ENCODE data around the gene AP4M1.

DNA sequence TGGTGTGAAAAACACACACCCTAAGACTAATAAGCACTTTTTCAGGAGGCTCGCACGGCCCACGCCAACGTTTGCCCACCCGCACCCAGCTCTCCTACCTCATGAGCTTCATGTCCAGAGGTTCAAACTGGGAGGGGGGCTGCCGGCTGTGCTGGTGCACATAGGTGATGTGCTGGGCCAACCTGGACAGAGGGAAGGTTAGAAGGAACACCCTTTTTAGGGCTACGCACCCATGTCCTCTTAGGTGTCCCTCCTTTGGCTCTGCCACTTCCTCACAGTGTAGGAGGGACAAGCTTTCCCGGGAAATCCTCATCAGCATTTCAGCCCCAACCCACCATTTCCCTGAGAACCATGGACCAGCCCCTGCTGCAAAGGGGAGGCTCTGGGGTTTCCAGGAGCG, 6.2 kb upstream of the AP4M1 start:
- no peak for TF ChIP-seq LEF1 (IDR thresholded peaks at IDR 0.05)
- no peak for TF ChIP-seq BRCA1 (IDR thresholded peaks at IDR 0.05)
- no peak for TF ChIP-seq BRCA1 (CRISPR knock-in tag; IDR thresholded peaks at IDR 0.05)
- TF ChIP-seq NFYB (IDR thresholded peaks at IDR 0.05; ENCODE audit: extremely low read depth, insufficient read length), result no peak
- TF ChIP-seq, protein P1, sequence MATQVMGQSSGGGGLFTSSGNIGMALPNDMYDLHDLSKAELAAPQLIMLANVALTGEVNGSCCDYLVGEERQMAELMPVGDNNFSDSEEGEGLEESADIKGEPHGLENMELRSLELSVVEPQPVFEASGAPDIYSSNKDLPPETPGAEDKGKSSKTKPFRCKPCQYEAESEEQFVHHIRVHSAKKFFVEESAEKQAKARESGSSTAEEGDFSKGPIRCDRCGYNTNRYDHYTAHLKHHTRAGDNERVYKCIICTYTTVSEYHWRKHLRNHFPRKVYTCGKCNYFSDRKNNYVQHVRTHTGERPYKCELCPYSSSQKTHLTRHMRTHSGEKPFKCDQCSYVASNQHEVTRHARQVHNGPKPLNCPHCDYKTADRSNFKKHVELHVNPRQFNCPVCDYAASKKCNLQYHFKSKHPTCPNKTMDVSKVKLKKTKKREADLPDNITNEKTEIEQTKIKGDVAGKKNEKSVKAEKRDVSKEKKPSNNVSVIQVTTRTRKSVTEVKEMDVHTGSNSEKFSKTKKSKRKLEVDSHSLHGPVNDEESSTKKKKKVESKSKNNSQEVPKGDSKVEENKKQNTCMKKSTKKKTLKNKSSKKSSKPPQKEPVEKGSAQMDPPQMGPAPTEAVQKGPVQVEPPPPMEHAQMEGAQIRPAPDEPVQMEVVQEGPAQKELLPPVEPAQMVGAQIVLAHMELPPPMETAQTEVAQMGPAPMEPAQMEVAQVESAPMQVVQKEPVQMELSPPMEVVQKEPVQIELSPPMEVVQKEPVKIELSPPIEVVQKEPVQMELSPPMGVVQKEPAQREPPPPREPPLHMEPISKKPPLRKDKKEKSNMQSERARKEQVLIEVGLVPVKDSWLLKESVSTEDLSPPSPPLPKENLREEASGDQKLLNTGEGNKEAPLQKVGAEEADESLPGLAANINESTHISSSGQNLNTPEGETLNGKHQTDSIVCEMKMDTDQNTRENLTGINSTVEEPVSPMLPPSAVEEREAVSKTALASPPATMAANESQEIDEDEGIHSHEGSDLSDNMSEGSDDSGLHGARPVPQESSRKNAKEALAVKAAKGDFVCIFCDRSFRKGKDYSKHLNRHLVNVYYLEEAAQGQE (IDR thresholded peaks at IDR 0.05; ENCODE audit: borderline replicate concordance), result no peak
- TF ChIP-seq, protein P1 (CRISPR knock-in tag; IDR thresholded peaks at IDR 0.05; ENCODE audit: low read depth), result no peak
- TF ChIP-seq KDM2B (CRISPR knock-in tag; IDR thresholded peaks at IDR 0.05), result no peak
- TF ChIP-seq ZNF274 (IDR thresholded peaks at IDR 0.05; ENCODE audit: borderline replicate concordance, low read depth, low read length), result no peak
- TF ChIP-seq MTF1 (CRISPR knock-in tag; IDR thresholded peaks at IDR 0.05; ENCODE audit: borderline replicate concordance), result no peak
- TF ChIP-seq, protein P2, sequence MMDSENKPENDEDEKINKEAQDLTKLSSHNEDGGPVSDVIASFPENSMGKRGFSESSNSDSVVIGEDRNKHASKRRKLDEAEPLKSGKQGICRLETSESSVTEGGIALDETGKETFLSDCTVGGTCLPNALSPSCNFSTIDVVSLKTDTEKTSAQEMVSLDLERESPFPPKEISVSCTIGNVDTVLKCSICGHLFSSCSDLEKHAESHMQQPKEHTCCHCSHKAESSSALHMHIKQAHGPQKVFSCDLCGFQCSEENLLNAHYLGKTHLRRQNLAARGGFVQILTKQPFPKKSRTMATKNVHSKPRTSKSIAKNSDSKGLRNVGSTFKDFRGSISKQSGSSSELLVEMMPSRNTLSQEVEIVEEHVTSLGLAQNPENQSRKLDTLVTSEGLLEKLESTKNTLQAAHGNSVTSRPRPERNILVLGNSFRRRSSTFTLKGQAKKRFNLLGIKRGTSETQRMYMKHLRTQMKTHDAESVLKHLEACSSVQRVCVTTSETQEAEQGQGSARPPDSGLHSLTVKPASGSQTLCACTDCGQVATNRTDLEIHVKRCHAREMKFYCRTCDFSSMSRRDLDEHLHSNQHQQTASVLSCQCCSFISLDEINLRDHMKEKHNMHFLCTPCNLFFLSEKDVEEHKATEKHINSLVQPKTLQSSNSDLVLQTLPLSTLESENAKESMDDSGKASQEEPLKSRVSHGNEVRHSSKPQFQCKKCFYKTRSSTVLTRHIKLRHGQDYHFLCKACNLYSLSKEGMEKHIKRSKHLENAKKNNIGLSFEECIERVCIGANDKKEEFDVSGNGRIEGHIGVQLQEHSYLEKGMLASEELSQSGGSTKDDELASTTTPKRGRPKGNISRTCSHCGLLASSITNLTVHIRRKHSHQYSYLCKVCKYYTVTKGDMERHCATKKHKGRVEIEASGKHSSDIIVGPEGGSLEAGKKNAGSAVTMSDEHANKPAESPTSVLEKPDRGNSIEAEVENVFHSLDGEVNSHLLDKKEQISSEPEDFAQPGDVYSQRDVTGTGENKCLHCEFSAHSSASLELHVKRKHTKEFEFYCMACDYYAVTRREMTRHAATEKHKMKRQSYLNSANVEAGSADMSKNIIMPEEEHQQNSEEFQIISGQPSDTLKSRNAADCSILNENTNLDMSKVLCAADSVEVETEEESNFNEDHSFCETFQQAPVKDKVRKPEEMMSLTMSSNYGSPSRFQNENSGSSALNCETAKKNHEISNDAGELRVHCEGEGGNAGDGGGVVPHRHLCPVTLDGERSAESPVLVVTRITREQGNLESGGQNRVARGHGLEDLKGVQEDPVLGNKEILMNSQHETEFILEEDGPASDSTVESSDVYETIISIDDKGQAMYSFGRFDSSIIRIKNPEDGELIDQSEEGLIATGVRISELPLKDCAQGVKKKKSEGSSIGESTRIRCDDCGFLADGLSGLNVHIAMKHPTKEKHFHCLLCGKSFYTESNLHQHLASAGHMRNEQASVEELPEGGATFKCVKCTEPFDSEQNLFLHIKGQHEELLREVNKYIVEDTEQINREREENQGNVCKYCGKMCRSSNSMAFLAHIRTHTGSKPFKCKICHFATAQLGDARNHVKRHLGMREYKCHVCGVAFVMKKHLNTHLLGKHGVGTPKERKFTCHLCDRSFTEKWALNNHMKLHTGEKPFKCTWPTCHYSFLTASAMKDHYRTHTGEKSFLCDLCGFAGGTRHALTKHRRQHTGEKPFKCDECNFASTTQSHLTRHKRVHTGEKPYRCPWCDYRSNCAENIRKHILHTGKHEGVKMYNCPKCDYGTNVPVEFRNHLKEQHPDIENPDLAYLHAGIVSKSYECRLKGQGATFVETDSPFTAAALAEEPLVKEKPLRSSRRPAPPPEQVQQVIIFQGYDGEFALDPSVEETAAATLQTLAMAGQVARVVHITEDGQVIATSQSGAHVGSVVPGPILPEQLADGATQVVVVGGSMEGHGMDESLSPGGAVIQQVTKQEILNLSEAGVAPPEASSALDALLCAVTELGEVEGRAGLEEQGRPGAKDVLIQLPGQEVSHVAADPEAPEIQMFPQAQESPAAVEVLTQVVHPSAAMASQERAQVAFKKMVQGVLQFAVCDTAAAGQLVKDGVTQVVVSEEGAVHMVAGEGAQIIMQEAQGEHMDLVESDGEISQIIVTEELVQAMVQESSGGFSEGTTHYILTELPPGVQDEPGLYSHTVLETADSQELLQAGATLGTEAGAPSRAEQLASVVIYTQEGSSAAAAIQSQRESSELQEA (IDR thresholded peaks at IDR 0.05; ENCODE audit: low read depth), result no peak
- no peak for TF ChIP-seq FOS (IDR thresholded peaks at IDR 0.05; ENCODE audit: extremely low read depth, insufficient read length)
- TF ChIP-seq SMAD4 (CRISPR knock-in tag; conservative IDR thresholded peaks at IDR 0.05), result no peak
- TF ChIP-seq, protein P3, sequence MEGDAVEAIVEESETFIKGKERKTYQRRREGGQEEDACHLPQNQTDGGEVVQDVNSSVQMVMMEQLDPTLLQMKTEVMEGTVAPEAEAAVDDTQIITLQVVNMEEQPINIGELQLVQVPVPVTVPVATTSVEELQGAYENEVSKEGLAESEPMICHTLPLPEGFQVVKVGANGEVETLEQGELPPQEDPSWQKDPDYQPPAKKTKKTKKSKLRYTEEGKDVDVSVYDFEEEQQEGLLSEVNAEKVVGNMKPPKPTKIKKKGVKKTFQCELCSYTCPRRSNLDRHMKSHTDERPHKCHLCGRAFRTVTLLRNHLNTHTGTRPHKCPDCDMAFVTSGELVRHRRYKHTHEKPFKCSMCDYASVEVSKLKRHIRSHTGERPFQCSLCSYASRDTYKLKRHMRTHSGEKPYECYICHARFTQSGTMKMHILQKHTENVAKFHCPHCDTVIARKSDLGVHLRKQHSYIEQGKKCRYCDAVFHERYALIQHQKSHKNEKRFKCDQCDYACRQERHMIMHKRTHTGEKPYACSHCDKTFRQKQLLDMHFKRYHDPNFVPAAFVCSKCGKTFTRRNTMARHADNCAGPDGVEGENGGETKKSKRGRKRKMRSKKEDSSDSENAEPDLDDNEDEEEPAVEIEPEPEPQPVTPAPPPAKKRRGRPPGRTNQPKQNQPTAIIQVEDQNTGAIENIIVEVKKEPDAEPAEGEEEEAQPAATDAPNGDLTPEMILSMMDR (IDR thresholded peaks at IDR 0.05 in 2 of 3, conservative IDR thresholded peaks at IDR 0.05 in 1 of 3; ENCODE audit: insufficient read depth in 2 of 3, low read depth in 1 of 3, low read length in 3 of 3), result no peak
- TF ChIP-seq EP300 (IDR thresholded peaks at IDR 0.05; ENCODE audit: low read length), result no peak
- TF ChIP-seq, protein P4, sequence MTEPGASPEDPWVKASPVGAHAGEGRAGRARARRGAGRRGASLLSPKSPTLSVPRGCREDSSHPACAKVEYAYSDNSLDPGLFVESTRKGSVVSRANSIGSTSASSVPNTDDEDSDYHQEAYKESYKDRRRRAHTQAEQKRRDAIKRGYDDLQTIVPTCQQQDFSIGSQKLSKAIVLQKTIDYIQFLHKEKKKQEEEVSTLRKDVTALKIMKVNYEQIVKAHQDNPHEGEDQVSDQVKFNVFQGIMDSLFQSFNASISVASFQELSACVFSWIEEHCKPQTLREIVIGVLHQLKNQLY (CRISPR knock-in tag; conservative IDR thresholded peaks at IDR 0.05), result no peak
- no peak for TF ChIP-seq HDAC6 (IDR thresholded peaks at IDR 0.05; ENCODE audit: low read depth, low read length)

Data from K562 (cell line).